Ishikawa (cell line): Measurements from ENCODE around the gene BLM.

Source experiments
- CEBPB ChIP-seq: IDR thresholded peaks from 2 replicates; pipeline ENCODE4 v1.6.1; 2012
- CREB1 ChIP-seq: IDR thresholded peaks from 2 replicates; pipeline ENCODE4 v1.6.1; 2012; ENCODE audit warnings: low read depth
- EGR1 ChIP-seq: IDR thresholded peaks from 2 replicates; pipeline ENCODE4 v1.6.1; 2012
- EP300 ChIP-seq: IDR thresholded peaks from 2 replicates; pipeline ENCODE4 v1.6.1; 2012; ENCODE audit warnings: borderline replicate concordance
- FOXM1 ChIP-seq: IDR thresholded peaks from 2 replicates; pipeline ENCODE4 v1.6.1; 2012; ENCODE audit warnings: low read depth, borderline replicate concordance
- NFIC ChIP-seq: IDR thresholded peaks from 2 replicates; pipeline ENCODE4 v1.6.1; 2012
- RAD21 ChIP-seq: IDR thresholded peaks from 2 replicates; pipeline ENCODE4 v1.6.1; 2012; ENCODE audit warnings: low read depth
- TAF1 ChIP-seq: IDR thresholded peaks from 2 replicates; pipeline ENCODE4 v1.6.1; 2012; ENCODE audit warnings: low read depth, mild to moderate bottlenecking
- TCF12 ChIP-seq: IDR thresholded peaks from 2 replicates; pipeline ENCODE4 v1.6.1; 2012; ENCODE audit warnings: low read depth
- TEAD4 ChIP-seq: IDR thresholded peaks from 2 replicates; pipeline ENCODE4 v1.6.1; 2012
- YY1 ChIP-seq: IDR thresholded peaks from 2 replicates; pipeline ENCODE4 v1.6.1; 2012; ENCODE audit warnings: low read depth
- ZBTB7A ChIP-seq: IDR thresholded peaks from 2 replicates; pipeline ENCODE4 v1.6.1; 2012; ENCODE audit warnings: low read depth
- TF ChIP-seq, protein P1 (sequence below): IDR thresholded peaks from 2 replicates; pipeline ENCODE4 v1.6.1; 2012
- TF ChIP-seq, protein P2 (sequence below): IDR thresholded peaks from 2 replicates; pipeline ENCODE4 v1.6.1; 2012
- TF ChIP-seq, protein P3 (sequence below): IDR thresholded peaks from 2 replicates; pipeline ENCODE4 v1.6.1; 2012; ENCODE audit warnings: low read depth, mild to moderate bottlenecking

Gene BLM

DNA sequence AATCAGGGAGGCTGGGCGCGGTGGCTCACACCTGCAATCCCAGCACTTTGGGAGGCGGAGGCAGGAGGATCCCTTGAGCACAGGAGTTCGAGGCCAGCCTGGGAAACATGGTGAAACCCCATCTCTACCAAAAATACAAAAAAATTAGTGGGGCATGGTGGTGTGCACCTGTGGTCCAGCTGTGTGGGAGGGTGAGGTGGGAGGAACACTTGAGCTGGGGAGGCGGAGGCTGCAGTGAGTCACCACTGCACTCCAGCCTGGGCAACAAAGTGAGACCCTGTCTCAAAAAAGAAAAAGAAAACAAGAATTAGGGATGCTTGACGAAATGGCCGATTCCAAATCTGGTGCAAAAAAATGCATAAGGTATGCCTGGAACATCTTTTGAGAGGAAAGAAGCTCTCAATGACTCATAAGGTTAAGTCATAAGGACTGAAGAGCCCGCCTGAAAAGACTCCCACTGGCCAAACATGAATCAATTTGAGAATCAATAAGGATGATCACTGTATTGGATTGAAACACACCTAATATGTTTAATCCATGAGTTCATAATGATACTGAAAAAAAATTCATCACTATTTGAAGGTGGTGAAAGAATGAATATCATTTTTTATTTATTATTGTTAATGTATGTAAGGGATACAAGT is 27.7 kb downstream of the BLM start:
- TF ChIP-seq, protein P1, sequence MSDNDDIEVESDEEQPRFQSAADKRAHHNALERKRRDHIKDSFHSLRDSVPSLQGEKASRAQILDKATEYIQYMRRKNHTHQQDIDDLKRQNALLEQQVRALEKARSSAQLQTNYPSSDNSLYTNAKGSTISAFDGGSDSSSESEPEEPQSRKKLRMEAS: no peak

DNA sequence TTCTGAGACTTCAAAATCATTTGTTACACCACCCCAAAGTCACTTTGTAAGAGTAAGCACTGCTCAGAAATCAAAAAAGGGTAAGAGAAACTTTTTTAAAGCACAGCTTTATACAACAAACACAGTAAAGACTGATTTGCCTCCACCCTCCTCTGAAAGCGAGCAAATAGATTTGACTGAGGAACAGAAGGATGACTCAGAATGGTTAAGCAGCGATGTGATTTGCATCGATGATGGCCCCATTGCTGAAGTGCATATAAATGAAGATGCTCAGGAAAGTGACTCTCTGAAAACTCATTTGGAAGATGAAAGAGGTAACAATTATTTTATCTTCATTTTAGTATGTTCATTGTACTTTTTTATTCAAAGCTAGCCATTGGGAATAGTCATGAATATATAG is 32.6 kb downstream of the BLM start:
- no peak for TF ChIP-seq YY1
- no peak for TF ChIP-seq EGR1
- no peak for TF ChIP-seq TCF12
- TF ChIP-seq, protein P1: no peak
- no peak for TF ChIP-seq CEBPB
- TF ChIP-seq CREB1: no peak
- no peak for TF ChIP-seq NFIC

DNA sequence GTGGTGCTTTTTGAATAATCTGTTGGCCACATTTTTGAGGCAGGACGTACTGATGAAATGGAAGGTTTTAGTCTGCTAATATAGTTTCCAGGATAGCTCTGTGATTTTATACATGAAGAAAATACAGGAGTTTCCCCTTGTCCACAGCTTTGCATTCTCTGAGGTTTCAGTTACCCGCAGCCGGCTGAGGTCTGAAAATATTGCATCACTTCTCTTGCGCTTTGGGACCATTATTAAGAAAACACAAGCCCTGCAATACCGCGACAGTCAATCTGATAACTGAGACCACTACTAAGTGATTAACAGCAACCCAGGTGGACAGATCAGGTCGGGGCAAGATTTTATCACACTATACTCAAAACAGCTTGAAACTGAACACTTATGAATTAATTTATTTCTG is 33.0 kb downstream of the BLM start:
- no peak for TF ChIP-seq ZBTB7A

DNA sequence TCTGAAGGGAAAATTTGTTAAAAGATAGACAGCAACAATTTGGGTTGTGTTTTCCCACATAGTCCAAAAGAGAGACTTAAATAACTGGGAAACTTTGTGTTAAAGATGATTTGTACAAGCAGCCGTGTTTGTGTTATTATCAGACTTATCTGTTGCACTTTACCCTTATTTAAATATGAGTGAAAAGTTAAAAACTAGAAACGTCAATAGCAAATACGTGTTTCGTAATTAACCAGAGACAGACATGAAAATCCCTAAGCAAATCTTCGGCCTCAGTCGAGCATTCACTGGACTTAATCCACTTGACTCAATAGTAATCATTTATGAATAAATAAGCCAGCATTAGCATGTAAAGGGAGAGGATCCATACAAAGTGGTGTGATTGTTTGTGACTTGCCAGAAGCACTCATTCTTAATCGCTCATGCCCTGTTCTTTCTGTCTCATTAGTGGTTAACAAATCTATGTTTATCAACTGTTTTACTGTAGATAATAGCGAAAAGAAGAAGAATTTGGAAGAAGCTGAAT is 34.2 kb downstream of the BLM start:
- no peak for TF ChIP-seq TCF12
- TF ChIP-seq FOXM1: no peak
- TF ChIP-seq YY1: no peak
- TF ChIP-seq NFIC: no peak
- no peak for TF ChIP-seq EP300
- no peak for TF ChIP-seq RAD21
- TF ChIP-seq EGR1: no peak
- no peak for TF ChIP-seq TAF1
- TF ChIP-seq, protein P1: no peak
- TF ChIP-seq CREB1: no peak
- no peak for TF ChIP-seq ZBTB7A
- TF ChIP-seq CEBPB: no peak
- TF ChIP-seq, protein P2, sequence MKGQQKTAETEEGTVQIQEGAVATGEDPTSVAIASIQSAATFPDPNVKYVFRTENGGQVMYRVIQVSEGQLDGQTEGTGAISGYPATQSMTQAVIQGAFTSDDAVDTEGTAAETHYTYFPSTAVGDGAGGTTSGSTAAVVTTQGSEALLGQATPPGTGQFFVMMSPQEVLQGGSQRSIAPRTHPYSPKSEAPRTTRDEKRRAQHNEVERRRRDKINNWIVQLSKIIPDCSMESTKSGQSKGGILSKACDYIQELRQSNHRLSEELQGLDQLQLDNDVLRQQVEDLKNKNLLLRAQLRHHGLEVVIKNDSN: no peak
- no peak for TF ChIP-seq TEAD4

DNA sequence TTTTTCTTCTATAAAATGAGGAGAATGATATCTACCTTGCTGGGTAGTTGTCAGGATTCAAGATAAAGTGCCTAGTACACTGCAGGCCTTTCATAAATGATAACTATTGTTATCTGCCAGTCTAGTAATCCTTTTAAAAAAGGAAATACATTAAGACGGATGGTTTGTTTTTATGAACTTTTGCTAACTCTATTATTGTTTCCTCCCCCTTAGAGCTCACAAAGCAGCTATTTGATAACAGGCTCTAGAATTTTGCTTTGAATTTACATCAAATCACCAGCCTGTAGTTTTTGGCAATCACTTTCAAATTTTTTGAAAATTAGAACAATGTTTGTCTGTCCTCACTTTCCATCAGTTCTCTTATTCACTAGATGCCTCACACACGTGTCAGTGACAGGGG is 39.8 kb downstream of the BLM start:
- TF ChIP-seq RAD21 (no peak), EP300 (no peak), EGR1 (no peak), YY1 (no peak), TEAD4 (no peak), FOXM1 (no peak), NFIC (no peak), CEBPB (no peak), ZBTB7A (no peak)

DNA sequence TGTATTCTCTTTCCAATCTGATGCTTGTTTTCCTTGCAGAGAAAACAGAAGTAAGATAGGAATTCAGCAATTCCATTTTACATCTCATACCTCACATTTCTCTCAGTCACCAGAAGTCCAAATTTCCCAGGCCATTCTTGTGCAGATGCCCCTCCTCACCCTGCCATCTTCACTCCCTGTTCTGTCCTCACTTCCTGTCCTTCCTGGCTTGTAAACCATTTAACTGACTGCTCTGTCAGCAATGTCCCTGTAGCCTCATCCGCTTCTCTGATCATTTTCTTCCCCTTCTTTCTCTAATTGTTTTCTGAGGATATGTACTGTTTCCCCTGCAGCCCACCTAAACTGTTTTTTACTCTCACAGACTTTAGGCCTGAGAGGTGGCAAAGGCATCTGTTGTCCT is 40.3 kb downstream of the BLM start:
- TF ChIP-seq TAF1 (no peak), TEAD4 (no peak), CREB1 (no peak), EGR1 (no peak), YY1 (no peak), EP300 (no peak), FOXM1 (no peak), NFIC (no peak)
- TF ChIP-seq, protein P2: no peak
- TF ChIP-seq, protein P3, sequence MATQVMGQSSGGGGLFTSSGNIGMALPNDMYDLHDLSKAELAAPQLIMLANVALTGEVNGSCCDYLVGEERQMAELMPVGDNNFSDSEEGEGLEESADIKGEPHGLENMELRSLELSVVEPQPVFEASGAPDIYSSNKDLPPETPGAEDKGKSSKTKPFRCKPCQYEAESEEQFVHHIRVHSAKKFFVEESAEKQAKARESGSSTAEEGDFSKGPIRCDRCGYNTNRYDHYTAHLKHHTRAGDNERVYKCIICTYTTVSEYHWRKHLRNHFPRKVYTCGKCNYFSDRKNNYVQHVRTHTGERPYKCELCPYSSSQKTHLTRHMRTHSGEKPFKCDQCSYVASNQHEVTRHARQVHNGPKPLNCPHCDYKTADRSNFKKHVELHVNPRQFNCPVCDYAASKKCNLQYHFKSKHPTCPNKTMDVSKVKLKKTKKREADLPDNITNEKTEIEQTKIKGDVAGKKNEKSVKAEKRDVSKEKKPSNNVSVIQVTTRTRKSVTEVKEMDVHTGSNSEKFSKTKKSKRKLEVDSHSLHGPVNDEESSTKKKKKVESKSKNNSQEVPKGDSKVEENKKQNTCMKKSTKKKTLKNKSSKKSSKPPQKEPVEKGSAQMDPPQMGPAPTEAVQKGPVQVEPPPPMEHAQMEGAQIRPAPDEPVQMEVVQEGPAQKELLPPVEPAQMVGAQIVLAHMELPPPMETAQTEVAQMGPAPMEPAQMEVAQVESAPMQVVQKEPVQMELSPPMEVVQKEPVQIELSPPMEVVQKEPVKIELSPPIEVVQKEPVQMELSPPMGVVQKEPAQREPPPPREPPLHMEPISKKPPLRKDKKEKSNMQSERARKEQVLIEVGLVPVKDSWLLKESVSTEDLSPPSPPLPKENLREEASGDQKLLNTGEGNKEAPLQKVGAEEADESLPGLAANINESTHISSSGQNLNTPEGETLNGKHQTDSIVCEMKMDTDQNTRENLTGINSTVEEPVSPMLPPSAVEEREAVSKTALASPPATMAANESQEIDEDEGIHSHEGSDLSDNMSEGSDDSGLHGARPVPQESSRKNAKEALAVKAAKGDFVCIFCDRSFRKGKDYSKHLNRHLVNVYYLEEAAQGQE: no peak

DNA sequence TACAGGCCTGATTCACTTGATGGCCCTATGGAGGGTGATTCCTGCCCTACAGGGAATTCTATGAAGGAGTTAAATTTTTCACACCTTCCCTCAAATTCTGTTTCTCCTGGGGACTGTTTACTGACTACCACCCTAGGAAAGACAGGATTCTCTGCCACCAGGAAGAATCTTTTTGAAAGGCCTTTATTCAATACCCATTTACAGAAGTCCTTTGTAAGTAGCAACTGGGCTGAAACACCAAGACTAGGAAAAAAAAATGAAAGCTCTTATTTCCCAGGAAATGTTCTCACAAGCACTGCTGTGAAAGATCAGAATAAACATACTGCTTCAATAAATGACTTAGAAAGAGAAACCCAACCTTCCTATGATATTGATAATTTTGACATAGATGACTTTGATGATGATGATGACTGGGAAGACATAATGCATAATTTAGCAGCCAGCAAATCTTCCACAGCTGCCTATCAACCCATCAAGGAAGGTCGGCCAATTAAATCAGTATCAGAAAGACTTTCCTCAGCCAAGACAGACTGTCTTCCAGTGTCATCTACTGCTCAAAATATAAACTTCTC is 43.6 kb downstream of the BLM start:
- TF ChIP-seq NFIC (no peak), CREB1 (no peak), TEAD4 (no peak), TAF1 (no peak), ZBTB7A (no peak), FOXM1 (no peak), EP300 (no peak), EGR1 (no peak), CEBPB (no peak), RAD21 (no peak), TCF12 (no peak), YY1 (no peak)
- TF ChIP-seq, protein P3: no peak
- TF ChIP-seq, protein P1: no peak
- TF ChIP-seq, protein P2: no peak
